Measurements from ENCODE around the gene EPDR1.
"Not testable (repeated sequence)": the region's sequence is repeated elsewhere in the genome, so short reads cannot be mapped to it uniquely, and the experiment has no call there.

EPDR1 gene

GRCh38 chr7:37947138-37947940 lies 26.9 kb downstream of the EPDR1 start:
- TF ChIP-seq SP1 (IDR thresholded peaks at IDR 0.05) (no peak), FOXM1 (IDR thresholded peaks at IDR 0.05; ENCODE audit: borderline replicate concordance) (no peak), NFRKB (IDR thresholded peaks at IDR 0.05) (no peak), LEF1 (IDR thresholded peaks at IDR 0.05; ENCODE audit: borderline replicate concordance) (no peak), FOXK2 (IDR thresholded peaks at IDR 0.05) (no peak), HDGF (IDR thresholded peaks at IDR 0.05; ENCODE audit: borderline replicate concordance) (no peak)
- POLR2A ChIA-PET: no interaction called here
- CTCF ChIA-PET: no interaction called here
- DNase-seq (ENCODE audit: extremely low spot score): no peak

DNA sequence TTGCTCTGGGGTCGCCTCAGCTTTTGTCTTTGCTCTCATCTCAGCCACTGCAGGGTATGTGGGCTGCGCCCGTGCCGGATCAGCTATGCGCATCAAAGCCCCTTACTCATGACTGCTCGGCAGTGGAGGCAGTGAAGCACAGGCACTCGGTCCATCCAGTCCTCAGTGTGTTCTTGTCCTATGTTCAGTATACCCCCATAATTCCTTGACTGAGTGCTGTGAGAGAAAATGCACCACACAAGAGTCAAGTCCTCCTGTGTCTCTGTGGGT lies 27.4 kb downstream of the EPDR1 start:
- no peak for DNase-seq (ENCODE audit: extremely low spot score)
- ChIA-PET CTCF (no interaction called here), POLR2A (no interaction called here)
- no peak for TF ChIP-seq CTBP1 (IDR thresholded peaks at IDR 0.05; ENCODE audit: borderline replicate concordance)
- TF ChIP-seq LEF1 (IDR thresholded peaks at IDR 0.05; ENCODE audit: borderline replicate concordance): no peak
- no peak for TF ChIP-seq ELF4 (IDR thresholded peaks at IDR 0.05)
- no peak for TF ChIP-seq TARDBP (IDR thresholded peaks at IDR 0.05)
- TF ChIP-seq SP1 (IDR thresholded peaks at IDR 0.05): no peak
- TF ChIP-seq NFRKB (IDR thresholded peaks at IDR 0.05): no peak
- TF ChIP-seq SUZ12 (IDR thresholded peaks at IDR 0.05): no peak
- no peak for TF ChIP-seq BHLHE40 (IDR thresholded peaks at IDR 0.05; ENCODE audit: borderline replicate concordance)
- no peak for TF ChIP-seq HDGF (IDR thresholded peaks at IDR 0.05; ENCODE audit: borderline replicate concordance)
- no peak for TF ChIP-seq ARNT (IDR thresholded peaks at IDR 0.05)
- TF ChIP-seq, protein P1, sequence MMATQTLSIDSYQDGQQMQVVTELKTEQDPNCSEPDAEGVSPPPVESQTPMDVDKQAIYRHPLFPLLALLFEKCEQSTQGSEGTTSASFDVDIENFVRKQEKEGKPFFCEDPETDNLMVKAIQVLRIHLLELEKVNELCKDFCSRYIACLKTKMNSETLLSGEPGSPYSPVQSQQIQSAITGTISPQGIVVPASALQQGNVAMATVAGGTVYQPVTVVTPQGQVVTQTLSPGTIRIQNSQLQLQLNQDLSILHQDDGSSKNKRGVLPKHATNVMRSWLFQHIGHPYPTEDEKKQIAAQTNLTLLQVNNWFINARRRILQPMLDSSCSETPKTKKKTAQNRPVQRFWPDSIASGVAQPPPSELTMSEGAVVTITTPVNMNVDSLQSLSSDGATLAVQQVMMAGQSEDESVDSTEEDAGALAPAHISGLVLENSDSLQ (IDR thresholded peaks at IDR 0.05): no peak
- TF ChIP-seq FOXA1 (IDR thresholded peaks at IDR 0.05): no peak
- TF ChIP-seq ZNF384 (IDR thresholded peaks at IDR 0.05): no peak
- no peak for TF ChIP-seq L3MBTL2 (conservative IDR thresholded peaks at IDR 0.05)
- no peak for TF ChIP-seq FOXM1 (IDR thresholded peaks at IDR 0.05; ENCODE audit: borderline replicate concordance)
- no peak for TF ChIP-seq FOXK2 (IDR thresholded peaks at IDR 0.05)

DNA sequence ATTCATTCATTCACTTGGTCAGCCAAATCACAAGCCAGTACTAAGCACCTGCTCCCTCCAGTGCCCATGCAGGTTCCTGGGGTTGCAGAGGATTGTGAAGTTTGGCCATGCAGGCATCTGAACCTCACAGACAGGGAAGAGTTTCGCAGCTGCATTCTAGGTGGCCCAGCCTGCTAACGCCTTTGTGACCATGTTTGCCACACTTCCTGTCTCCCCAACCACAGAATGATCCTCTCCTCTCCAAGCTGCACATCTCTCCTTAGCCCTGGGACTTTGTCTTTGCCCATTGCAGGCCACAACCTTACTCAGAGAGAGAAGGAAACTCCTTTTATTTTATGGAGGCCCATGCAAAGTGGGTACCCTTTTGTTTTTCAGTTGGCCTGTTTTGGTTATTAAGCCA lies 31.8 kb downstream of the EPDR1 start:
- TF ChIP-seq FOXM1 (IDR thresholded peaks at IDR 0.05; ENCODE audit: borderline replicate concordance) (no peak), SUZ12 (IDR thresholded peaks at IDR 0.05) (no peak), ELF4 (IDR thresholded peaks at IDR 0.05) (no peak), FOXK2 (IDR thresholded peaks at IDR 0.05) (no peak), HDGF (IDR thresholded peaks at IDR 0.05; ENCODE audit: borderline replicate concordance) (no peak), L3MBTL2 (conservative IDR thresholded peaks at IDR 0.05) (no peak), LEF1 (IDR thresholded peaks at IDR 0.05; ENCODE audit: borderline replicate concordance) (no peak), SP1 (IDR thresholded peaks at IDR 0.05) (no peak), CTBP1 (IDR thresholded peaks at IDR 0.05; ENCODE audit: borderline replicate concordance) (no peak), FOXA1 (IDR thresholded peaks at IDR 0.05) (no peak), NFRKB (IDR thresholded peaks at IDR 0.05) (no peak), TARDBP (IDR thresholded peaks at IDR 0.05) (no peak), BHLHE40 (IDR thresholded peaks at IDR 0.05; ENCODE audit: borderline replicate concordance) (no peak), ZNF384 (IDR thresholded peaks at IDR 0.05) (no peak), ARNT (IDR thresholded peaks at IDR 0.05) (no peak)
- TF ChIP-seq, protein P1 (IDR thresholded peaks at IDR 0.05): no peak
- CTCF ChIA-PET: no interaction called here
- no peak for DNase-seq (ENCODE audit: extremely low spot score)
- POLR2A ChIA-PET: no interaction called here

DNA sequence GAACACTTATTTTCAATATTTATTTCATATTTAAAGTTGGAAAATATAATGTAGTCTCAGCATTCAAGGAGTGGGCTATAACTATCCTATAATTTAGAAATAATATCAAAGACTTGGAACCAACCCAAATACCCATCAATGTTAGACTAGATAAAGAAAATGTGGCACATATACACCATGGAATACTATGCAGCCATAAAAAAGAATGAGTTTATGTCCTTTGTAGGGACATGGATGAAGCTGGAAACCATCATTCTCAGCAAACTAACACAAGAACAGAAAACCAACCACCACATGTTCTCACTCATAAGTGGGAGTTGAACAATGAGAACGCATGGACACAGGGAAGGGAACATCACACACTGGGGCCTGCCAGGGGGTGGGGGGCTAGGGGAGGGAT lies 33.8 kb downstream of the EPDR1 start:
- DNase-seq (ENCODE audit: extremely low spot score): not testable (repeated sequence)

GRCh38 chr7:37956791-37957190 lies 36.4 kb downstream of the EPDR1 start:
- no peak for TF ChIP-seq LEF1 (IDR thresholded peaks at IDR 0.05; ENCODE audit: borderline replicate concordance)
- TF ChIP-seq ELF4 (IDR thresholded peaks at IDR 0.05): no peak
- TF ChIP-seq FOXA1 (IDR thresholded peaks at IDR 0.05): no peak
- no peak for TF ChIP-seq SP1 (IDR thresholded peaks at IDR 0.05)
- no peak for TF ChIP-seq CTBP1 (IDR thresholded peaks at IDR 0.05; ENCODE audit: borderline replicate concordance)
- no peak for TF ChIP-seq L3MBTL2 (conservative IDR thresholded peaks at IDR 0.05)
- no peak for TF ChIP-seq SUZ12 (IDR thresholded peaks at IDR 0.05)
- no peak for TF ChIP-seq NFRKB (IDR thresholded peaks at IDR 0.05)
- TF ChIP-seq ZNF384 (IDR thresholded peaks at IDR 0.05): no peak
- no peak for TF ChIP-seq FOXM1 (IDR thresholded peaks at IDR 0.05; ENCODE audit: borderline replicate concordance)
- no peak for TF ChIP-seq TARDBP (IDR thresholded peaks at IDR 0.05)
- no peak for TF ChIP-seq FOXK2 (IDR thresholded peaks at IDR 0.05)
- no peak for TF ChIP-seq BHLHE40 (IDR thresholded peaks at IDR 0.05; ENCODE audit: borderline replicate concordance)
- TF ChIP-seq ARNT (IDR thresholded peaks at IDR 0.05): no peak
- TF ChIP-seq, protein P1 (IDR thresholded peaks at IDR 0.05): no peak
- POLR2A ChIA-PET: no interaction called here
- CTCF ChIA-PET: no interaction called here
- no peak for DNase-seq (ENCODE audit: extremely low spot score)

More for the DNA sequence above, 33.8 kb downstream of the EPDR1 start:
- POLR2A ChIA-PET, CTCF ChIA-PET: not testable (repeated sequence)

- ChIA-PET CTCF (no interaction called here), POLR2A (no interaction called here)
- TF ChIP-seq ZNF384 (IDR thresholded peaks at IDR 0.05) (no peak), HDGF (IDR thresholded peaks at IDR 0.05; ENCODE audit: borderline replicate concordance) (no peak), ELF4 (IDR thresholded peaks at IDR 0.05) (no peak), NFRKB (IDR thresholded peaks at IDR 0.05) (no peak), SP1 (IDR thresholded peaks at IDR 0.05) (no peak), FOXK2 (IDR thresholded peaks at IDR 0.05) (no peak), LEF1 (IDR thresholded peaks at IDR 0.05; ENCODE audit: borderline replicate concordance) (no peak), ARNT (IDR thresholded peaks at IDR 0.05) (no peak), L3MBTL2 (conservative IDR thresholded peaks at IDR 0.05) (no peak), BHLHE40 (IDR thresholded peaks at IDR 0.05; ENCODE audit: borderline replicate concordance) (no peak), SUZ12 (IDR thresholded peaks at IDR 0.05) (no peak), CTBP1 (IDR thresholded peaks at IDR 0.05; ENCODE audit: borderline replicate concordance) (no peak), FOXM1 (IDR thresholded peaks at IDR 0.05; ENCODE audit: borderline replicate concordance) (no peak), TARDBP (IDR thresholded peaks at IDR 0.05) (no peak), FOXA1 (IDR thresholded peaks at IDR 0.05) (no peak)
- TF ChIP-seq, protein P1 (IDR thresholded peaks at IDR 0.05): no peak
- DNase-seq (ENCODE audit: extremely low spot score): no peak
Observed at GRCh38 chr7:37957221-37957970, 37.0 kb downstream of the EPDR1 start.

Measured in HEK293T (cell line).